A549 (cell line): ENCODE data around the gene TMCC2.

Source experiments
- CHD4 ChIP-seq: fragments of 200-600 bp; sonication (generic); IDR thresholded peaks from 2 replicates; pipeline ENCODE4 v1.6.1; 2016; ENCODE audit warnings: antibody characterized with exemption, mild to moderate bottlenecking, borderline replicate concordance
- CTCF ChIP-seq: fragments of >200 bp; sonication (Bioruptor Twin); formaldehyde crosslinking; IDR thresholded peaks from 3 replicates; pipeline ENCODE4 v1.5.1; 2016
- EP300 ChIP-seq, 2 experiments: fragments of >200 bp; sonication (Bioruptor Twin); formaldehyde crosslinking; IDR thresholded peaks; 2 replicates in 1 of 2; 3 replicates in 1 of 2; pipeline ENCODE4 v1.6.1; 2016 to 2017
- HDAC2 ChIP-seq: fragments of 200-600 bp; sonication (generic); IDR thresholded peaks from 2 replicates; pipeline ENCODE4 v1.6.1; 2016

DNA sequence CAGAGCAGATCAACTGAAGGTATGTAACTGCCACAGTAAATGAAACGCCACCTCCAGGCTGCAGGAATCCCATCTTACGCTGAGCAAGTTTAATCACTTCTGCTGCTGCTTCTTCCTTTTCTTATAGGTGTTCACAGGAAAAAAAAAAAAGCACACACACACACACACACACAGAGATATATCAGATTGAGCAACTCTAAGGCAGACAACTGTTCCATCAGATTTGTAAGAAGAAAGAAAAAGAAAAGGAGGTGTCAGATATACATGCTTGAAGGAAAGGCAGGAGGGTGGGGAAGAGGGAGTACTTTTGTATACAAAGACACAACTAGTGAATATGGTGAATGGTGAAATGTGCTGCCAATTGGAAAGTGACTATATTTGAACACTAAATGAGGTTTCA, 44.8 kb upstream of the TMCC2 start:
- TF ChIP-seq EP300 (IDR thresholded peaks at IDR 0.05) (no peak), CTCF (no peak), HDAC2 (no peak), CHD4 (no peak)
